Stimulated activated naive CD4-positive, alpha-beta T cell (primary cell): Measurements from ENCODE around the gene OR10R2.

Experiments
- DNase-seq, 6 experiments: peaks; one replicate each; lab custom pipeline; 2025; lab: John Stamatoyannopoulos, UW

Gene OR10R2

DNA sequence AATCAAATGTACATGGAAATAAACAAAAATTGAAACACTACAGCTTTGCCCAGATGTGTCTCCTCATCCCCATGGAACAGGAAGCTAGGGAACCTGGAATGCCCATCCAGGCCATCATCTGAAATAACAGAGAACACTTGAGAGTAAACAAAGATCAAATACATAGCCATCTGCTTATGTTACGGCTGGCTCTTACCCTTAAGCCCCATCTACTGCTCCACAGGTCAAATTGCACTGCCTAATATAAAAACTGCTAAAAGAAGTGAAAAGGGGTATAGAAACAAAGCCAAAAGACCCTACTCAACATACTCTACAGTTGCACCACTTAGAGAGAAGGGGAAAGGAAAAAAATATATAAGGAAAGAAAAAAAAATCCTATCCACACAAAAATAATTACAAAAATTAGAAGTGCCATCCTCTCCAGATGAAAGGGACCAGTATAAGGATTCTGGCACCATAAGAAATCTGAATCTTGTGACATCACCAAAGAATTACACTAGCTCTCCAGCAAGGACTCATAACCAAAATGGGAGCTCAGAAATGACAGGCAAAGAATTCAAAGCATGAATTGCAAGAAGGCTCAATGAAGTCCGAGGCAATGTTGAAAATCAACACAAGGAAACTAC, 55.3 kb downstream of the OR10R2 start:
- DNase-seq: peak in 1 of 6 experiments; percentile 8
